ENCODE data around the gene F12.

The F12 gene

GRCh38 chr5:177410575-177410974 is 1.2 kb upstream of the F12 start:
- no peak for DNase-seq

- no peak for DNase-seq
Measured at GRCh38 chr5:177405805-177406204, 3.6 kb downstream of the F12 start.

GRCh38 chr5:177405312-177405711 is 4.1 kb downstream of the F12 start:
- DNase-seq = no peak

- DNase-seq = no peak
Measured at GRCh38 chr5:177404641-177405179, 4.7 kb downstream of the F12 start.

GRCh38 chr5:177403792-177404640 is 5.3 kb downstream of the F12 start:
- DNase-seq = peak; percentile 55

- peak; percentile 54 for DNase-seq
Measured at GRCh38 chr5:177403102-177403791, 6.1 kb downstream of the F12 start.

GRCh38 chr5:177402271-177403043 is 6.9 kb downstream of the F12 start:
- peak; percentile 74 for DNase-seq

GRCh38 chr5:177399997-177400868 is 9.1 kb downstream of the F12 start, which contains the start of gene PFN3:
PFN3 (minus strand) TSS chr5:177400661; CDS start chr5:177400576, 85 bp downstream.
- DNase-seq = no peak

- DNase-seq = no peak
Measured at GRCh38 chr5:177397875-177398390, 11.4 kb downstream of the F12 start.

- no peak for DNase-seq
Measured at GRCh38 chr5:177396807-177397206, 12.6 kb downstream of the F12 start.

GRCh38 chr5:177396078-177396477 is 13.3 kb downstream of the F12 start:
- no peak for DNase-seq

GRCh38 chr5:177393990-177394389 is 15.4 kb downstream of the F12 start:
- DNase-seq = no peak

GRCh38 chr5:177393206-177393765 is 16.1 kb downstream of the F12 start:
- DNase-seq = no peak

GRCh38 chr5:177392765-177393164 is 16.6 kb downstream of the F12 start:
- DNase-seq = no peak

GRCh38 chr5:177390363-177391300 is 18.7 kb downstream of the F12 start:
- DNase-seq = peak; percentile 65

- no peak for DNase-seq
Measured at GRCh38 chr5:177389241-177390169, 19.9 kb downstream of the F12 start.

GRCh38 chr5:177388521-177389052 is 20.8 kb downstream of the F12 start:
- no peak for DNase-seq

GRCh38 chr5:177387405-177387804 is 22.0 kb downstream of the F12 start:
- no peak for DNase-seq

GRCh38 chr5:177386542-177386941 is 22.8 kb downstream of the F12 start:
- no peak for DNase-seq

Measured in NCI-H2171 treated with DMSO at 0.1 percent for 48 hours (cell line).